Measurements from ENCODE around the gene ADGRV1. TPM values are rescaled to one million over a fixed set of nuclear protein-coding genes. Genes with fewer than 3 reads are reported as not detected.

Gene ADGRV1
- polyA plus RNA-seq, 1 donor from 2014 or later: 3.7 TPM

DNA sequence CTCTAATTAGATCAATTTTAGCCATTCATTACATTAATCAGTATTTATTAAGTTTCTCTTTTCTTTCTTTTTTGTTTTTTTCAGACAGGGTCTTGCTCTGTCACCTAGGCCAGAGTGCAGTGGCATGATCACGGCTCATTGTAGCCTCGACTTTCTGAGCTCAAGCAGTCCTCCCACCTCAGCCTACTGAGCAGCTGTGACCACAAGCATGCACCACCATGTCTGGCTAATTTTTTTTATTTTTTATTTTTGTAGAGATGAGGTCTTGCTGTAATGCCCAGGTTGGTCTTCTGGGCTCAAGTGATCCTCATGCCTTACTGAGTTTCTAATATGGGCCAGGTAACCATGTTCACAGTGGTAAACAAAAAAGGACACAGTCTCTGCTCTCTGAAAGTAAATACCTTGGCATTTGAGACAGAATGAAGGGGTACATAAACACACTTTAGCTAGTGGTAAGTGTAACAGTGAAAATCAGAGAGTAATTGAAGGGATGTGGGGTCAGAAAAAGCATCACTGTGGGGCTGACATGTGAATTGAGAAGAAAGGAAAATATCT lies 336.3 kb downstream of the ADGRV1 start:
- H3F3A ChIP-seq (ENCODE audit: insufficient read depth, low read length, poor library complexity, severe bottlenecking): no peaks in the 10 kb centered on the region
- no peak overlapping the region for H3K27ac ChIP-seq (ENCODE audit: low read length)
- H3K36me3 ChIP-seq (ENCODE audit: insufficient read depth, low read length): no peaks in the 10 kb centered on the region
- no peaks in the 10 kb centered on the region for H3K9me2 ChIP-seq (ENCODE audit: insufficient read depth, low read length)
- H3K4me3 ChIP-seq (ENCODE audit: low read length): no peak overlapping the region
- H3K79me2 ChIP-seq (replicated peaks; ENCODE audit: insufficient read depth, low read length): no peaks in the 10 kb centered on the region
- no peak overlapping the region for H3K4me2 ChIP-seq (ENCODE audit: low read length)
- no peak overlapping the region for H3K9ac ChIP-seq (ENCODE audit: low read length)
- no peaks in the 10 kb centered on the region for H3K27me3 ChIP-seq (ENCODE audit: insufficient read depth, low read depth, low read length)
- H3K9me3 ChIP-seq (ENCODE audit: low read length): no peaks in the 10 kb centered on the region
- H4K20me1 ChIP-seq (ENCODE audit: insufficient read depth): no peaks in the 10 kb centered on the region
- TF ChIP-seq, protein P1, sequence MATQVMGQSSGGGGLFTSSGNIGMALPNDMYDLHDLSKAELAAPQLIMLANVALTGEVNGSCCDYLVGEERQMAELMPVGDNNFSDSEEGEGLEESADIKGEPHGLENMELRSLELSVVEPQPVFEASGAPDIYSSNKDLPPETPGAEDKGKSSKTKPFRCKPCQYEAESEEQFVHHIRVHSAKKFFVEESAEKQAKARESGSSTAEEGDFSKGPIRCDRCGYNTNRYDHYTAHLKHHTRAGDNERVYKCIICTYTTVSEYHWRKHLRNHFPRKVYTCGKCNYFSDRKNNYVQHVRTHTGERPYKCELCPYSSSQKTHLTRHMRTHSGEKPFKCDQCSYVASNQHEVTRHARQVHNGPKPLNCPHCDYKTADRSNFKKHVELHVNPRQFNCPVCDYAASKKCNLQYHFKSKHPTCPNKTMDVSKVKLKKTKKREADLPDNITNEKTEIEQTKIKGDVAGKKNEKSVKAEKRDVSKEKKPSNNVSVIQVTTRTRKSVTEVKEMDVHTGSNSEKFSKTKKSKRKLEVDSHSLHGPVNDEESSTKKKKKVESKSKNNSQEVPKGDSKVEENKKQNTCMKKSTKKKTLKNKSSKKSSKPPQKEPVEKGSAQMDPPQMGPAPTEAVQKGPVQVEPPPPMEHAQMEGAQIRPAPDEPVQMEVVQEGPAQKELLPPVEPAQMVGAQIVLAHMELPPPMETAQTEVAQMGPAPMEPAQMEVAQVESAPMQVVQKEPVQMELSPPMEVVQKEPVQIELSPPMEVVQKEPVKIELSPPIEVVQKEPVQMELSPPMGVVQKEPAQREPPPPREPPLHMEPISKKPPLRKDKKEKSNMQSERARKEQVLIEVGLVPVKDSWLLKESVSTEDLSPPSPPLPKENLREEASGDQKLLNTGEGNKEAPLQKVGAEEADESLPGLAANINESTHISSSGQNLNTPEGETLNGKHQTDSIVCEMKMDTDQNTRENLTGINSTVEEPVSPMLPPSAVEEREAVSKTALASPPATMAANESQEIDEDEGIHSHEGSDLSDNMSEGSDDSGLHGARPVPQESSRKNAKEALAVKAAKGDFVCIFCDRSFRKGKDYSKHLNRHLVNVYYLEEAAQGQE (IDR thresholded peaks at IDR 0.05; ENCODE audit: borderline replicate concordance): no peak
- TF ChIP-seq EP300 (conservative IDR thresholded peaks at IDR 0.05; ENCODE audit: poor library complexity, severe bottlenecking) (no peak), SMC3 (conservative IDR thresholded peaks at IDR 0.05; ENCODE audit: poor library complexity) (no peak), TAF1 (IDR thresholded peaks at IDR 0.05; ENCODE audit: low read depth) (no peak), RAD21 (conservative IDR thresholded peaks at IDR 0.05) (no peak), POLR2AphosphoS5 (IDR thresholded peaks at IDR 0.05) (no peak), MXI1 (conservative IDR thresholded peaks at IDR 0.05; ENCODE audit: poor library complexity, severe bottlenecking) (no peak), EZH2 (IDR thresholded peaks at IDR 0.05; ENCODE audit: borderline replicate concordance, insufficient read depth, low read length, poor library complexity, severe bottlenecking) (no peak)
- TF ChIP-seq, protein P2, sequence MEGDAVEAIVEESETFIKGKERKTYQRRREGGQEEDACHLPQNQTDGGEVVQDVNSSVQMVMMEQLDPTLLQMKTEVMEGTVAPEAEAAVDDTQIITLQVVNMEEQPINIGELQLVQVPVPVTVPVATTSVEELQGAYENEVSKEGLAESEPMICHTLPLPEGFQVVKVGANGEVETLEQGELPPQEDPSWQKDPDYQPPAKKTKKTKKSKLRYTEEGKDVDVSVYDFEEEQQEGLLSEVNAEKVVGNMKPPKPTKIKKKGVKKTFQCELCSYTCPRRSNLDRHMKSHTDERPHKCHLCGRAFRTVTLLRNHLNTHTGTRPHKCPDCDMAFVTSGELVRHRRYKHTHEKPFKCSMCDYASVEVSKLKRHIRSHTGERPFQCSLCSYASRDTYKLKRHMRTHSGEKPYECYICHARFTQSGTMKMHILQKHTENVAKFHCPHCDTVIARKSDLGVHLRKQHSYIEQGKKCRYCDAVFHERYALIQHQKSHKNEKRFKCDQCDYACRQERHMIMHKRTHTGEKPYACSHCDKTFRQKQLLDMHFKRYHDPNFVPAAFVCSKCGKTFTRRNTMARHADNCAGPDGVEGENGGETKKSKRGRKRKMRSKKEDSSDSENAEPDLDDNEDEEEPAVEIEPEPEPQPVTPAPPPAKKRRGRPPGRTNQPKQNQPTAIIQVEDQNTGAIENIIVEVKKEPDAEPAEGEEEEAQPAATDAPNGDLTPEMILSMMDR (IDR thresholded peaks at IDR 0.05; ENCODE audit: poor library complexity, severe bottlenecking): no peak
- no peak overlapping the region for H2AFZ ChIP-seq (ENCODE audit: low read depth, low read length)

DNA sequence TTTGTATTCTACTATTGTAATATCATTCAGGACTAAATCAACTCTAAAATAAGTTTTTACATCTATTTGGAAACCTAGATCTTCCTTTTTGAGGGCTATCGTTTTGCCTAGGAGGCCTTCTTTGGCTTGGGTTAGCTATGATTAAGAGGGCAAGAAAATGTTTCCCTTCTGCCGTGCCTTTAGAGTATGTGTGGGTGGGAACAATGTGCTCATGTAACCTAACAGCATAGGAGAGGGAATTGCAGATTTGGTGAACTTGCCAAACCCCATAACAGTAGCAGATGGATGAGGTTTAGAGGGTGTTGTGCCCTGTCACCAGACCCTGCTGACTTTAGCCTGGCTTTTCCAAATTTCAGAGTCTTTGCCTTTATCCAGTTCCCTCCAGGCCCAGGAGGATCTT lies 339.0 kb downstream of the ADGRV1 start:
- Histone ChIP-seq H3F3A (ENCODE audit: insufficient read depth, low read length, poor library complexity, severe bottlenecking) (no peaks in the 10 kb centered on the region), H3K79me2 (replicated peaks; ENCODE audit: insufficient read depth, low read length) (no peaks in the 10 kb centered on the region), H3K27ac (ENCODE audit: low read length) (no peak overlapping the region), H3K9me3 (ENCODE audit: low read length) (no peaks in the 10 kb centered on the region), H3K9me2 (ENCODE audit: insufficient read depth, low read length) (no peaks in the 10 kb centered on the region), H3K4me3 (ENCODE audit: low read length) (no peak overlapping the region), H3K4me2 (ENCODE audit: low read length) (no peak overlapping the region), H3K9ac (ENCODE audit: low read length) (no peak overlapping the region), H3K36me3 (ENCODE audit: insufficient read depth, low read length) (no peaks in the 10 kb centered on the region), H2AFZ (ENCODE audit: low read depth, low read length) (no peak overlapping the region), H3K27me3 (ENCODE audit: insufficient read depth, low read depth, low read length) (no peaks in the 10 kb centered on the region), H4K20me1 (ENCODE audit: insufficient read depth) (no peaks in the 10 kb centered on the region)
- TF ChIP-seq POLR2AphosphoS5 (IDR thresholded peaks at IDR 0.05): no peak
- no peak for TF ChIP-seq EZH2 (IDR thresholded peaks at IDR 0.05; ENCODE audit: borderline replicate concordance, insufficient read depth, low read length, poor library complexity, severe bottlenecking)
- TF ChIP-seq TAF1 (IDR thresholded peaks at IDR 0.05; ENCODE audit: low read depth): no peak
- TF ChIP-seq, protein P1 (IDR thresholded peaks at IDR 0.05; ENCODE audit: borderline replicate concordance): no peak
- no peak for TF ChIP-seq SMC3 (conservative IDR thresholded peaks at IDR 0.05; ENCODE audit: poor library complexity)
- no peak for TF ChIP-seq MXI1 (conservative IDR thresholded peaks at IDR 0.05; ENCODE audit: poor library complexity, severe bottlenecking)
- TF ChIP-seq, protein P2 (IDR thresholded peaks at IDR 0.05; ENCODE audit: poor library complexity, severe bottlenecking): no peak
- no peak for TF ChIP-seq EP300 (conservative IDR thresholded peaks at IDR 0.05; ENCODE audit: poor library complexity, severe bottlenecking)
- TF ChIP-seq RAD21 (conservative IDR thresholded peaks at IDR 0.05): no peak

Data from neural cell (in vitro differentiated cells).